ENCODE measurements around the gene KL.

DNA sequence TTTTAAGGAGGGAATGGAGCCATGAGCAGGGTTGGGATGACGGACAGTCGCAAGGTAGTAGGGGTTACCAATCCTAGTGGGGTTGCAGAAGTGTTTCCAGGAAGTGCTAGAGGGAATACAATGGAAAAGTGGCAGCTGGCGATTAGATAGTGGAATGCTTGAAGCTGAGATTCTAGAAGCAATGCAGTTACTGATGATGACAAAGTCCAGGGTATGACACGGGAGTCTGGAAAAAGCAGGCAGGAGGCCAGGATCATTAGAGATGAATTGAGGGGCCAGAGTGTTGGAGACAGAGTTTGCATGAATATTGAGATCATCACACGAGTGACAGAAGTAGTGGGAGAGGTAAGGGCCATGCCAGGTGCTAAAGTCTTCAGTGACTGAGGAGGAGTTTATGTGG, 17.3 kb upstream of the KL start:
- TF ChIP-seq CTCF (optimal IDR thresholded peaks at IDR 0.05 in 1 of 3, IDR thresholded peaks at IDR 0.05 in 1 of 3, conservative IDR thresholded peaks at IDR 0.05 in 1 of 3; ENCODE audit: extremely low read depth in 1 of 3, insufficient read depth in 2 of 3, low read length in 3 of 3) (no peak), EZH2 (IDR thresholded peaks at IDR 0.05; ENCODE audit: low read length) (no peak)
